HepG2 (cell line): ENCODE results near the gene PIAS1. TPM values are rescaled to one million over a fixed set of nuclear protein-coding genes. Genes with fewer than 3 reads are reported as not detected.

ENCODE experiments used
- ATAC-seq: fragments of 200-7000 bp; cut with Tn5 transposase; 3 replicates; pipeline ENCODE4 v1.9.1; 2020; ENCODE audit warnings: mild to moderate bottlenecking, moderate library complexity
- BruUV-seq: library from RNA; stranded (reverse); fragments of 400-500 nt; replicated peaks from 2 replicates; lab custom pipeline; 2021; lab: Mats Ljungman, UMichigan
- CTCF ChIA-PET: fragments of 300-600 bp; formaldehyde crosslinking; extraction: SDS; loops from one replicate; lab custom pipeline; 2021; ENCODE audit warnings: low total read pairs, inconsistent platforms, low intra/inter-chr PET ratio; lab: Yijun Ruan, JAX
- POLR2A ChIA-PET: fragments of 350-600 bp; sonication (Branson Sonifier 250); formaldehyde crosslinking; loops from one replicate; lab custom pipeline; 2020; ENCODE audit warnings: antibody characterized with exemption, inconsistent platforms; lab: Yijun Ruan, JAX
- DNase-seq: peaks from one replicate; pipeline ENCODE4 v3.0.0-alpha.2; 2015; ENCODE audit warnings: low spot score
- FAIRE-seq: peaks from 3 replicates; lab custom pipeline; 2011; peaks lifted over from hg19 to GRCh38; lab: Jason Lieb, UNC
- H2AFZ ChIP-seq: one replicate; pipeline ENCODE4 v1.6.1; 2011; ENCODE audit warnings: low read length, inconsistent platforms
- H3K27ac ChIP-seq: fragments of 300-600 bp; 3 replicates; pipeline ENCODE4 v1.8.0; 2011; ENCODE audit warnings: mixed run types, mild to moderate bottlenecking, mixed read lengths, low read length, inconsistent platforms; ENCODE audit not compliant: insufficient read depth; ENCODE audit errors: extremely low read length
- H3K27me3 ChIP-seq, 2 experiments: fragments of 200-600 bp in 1 of 2; 2 replicates in 1 of 2; 3 replicates in 1 of 2; pipeline versions ENCODE4 v1.6.0 to v1.8.0; 2011; ENCODE audit warnings: low read length in 2 of 2, mild to moderate bottlenecking in 2 of 2, moderate library complexity in 2 of 2, inconsistent platforms in 1 of 2; ENCODE audit not compliant: insufficient read depth in 2 of 2, control insufficient read depth in 1 of 2
- H3K36me3 ChIP-seq, 2 experiments: fragments of 200-600 bp in 1 of 2; replicated peaks in 1 of 2; 2 replicates in 1 of 2; 3 replicates in 1 of 2; pipeline versions ENCODE4 v1.5.1 to v1.8.0; 2011; ENCODE audit warnings: low read length in 2 of 2, inconsistent platforms in 1 of 2; ENCODE audit not compliant: insufficient read depth in 2 of 2, control insufficient read depth in 1 of 2
- H3K4me1 ChIP-seq: 2 replicates; pipeline ENCODE4 v1.5.1; 2012; ENCODE audit warnings: low read length, inconsistent platforms; ENCODE audit not compliant: insufficient read depth
- H3K4me2 ChIP-seq: 2 replicates; pipeline ENCODE4 v1.6.0; 2011; ENCODE audit warnings: low read depth, low read length, inconsistent platforms
- H3K4me3 ChIP-seq, 3 experiments: fragments of 200-600 bp in 1 of 3; sonication (generic), shearing (Covaris generic) in 1 of 3; replicated peaks in 1 of 3; 2 replicates each; pipeline ENCODE4 v1.5.1; 2011 to 2016; ENCODE audit warnings: low read length in 3 of 3, inconsistent platforms in 2 of 3, low read depth in 2 of 3, mild to moderate bottlenecking in 2 of 3, control low read depth in 1 of 3, mixed read lengths in 1 of 3; ENCODE audit not compliant: insufficient read depth in 1 of 3
- H3K79me2 ChIP-seq: one replicate; pipeline ENCODE4 v1.6.1; 2011; ENCODE audit warnings: low read length, inconsistent platforms; ENCODE audit not compliant: insufficient read depth
- H3K9ac ChIP-seq: 2 replicates; pipeline ENCODE4 v1.6.0; 2011; ENCODE audit warnings: mild to moderate bottlenecking, low read depth, low read length, inconsistent platforms; ENCODE audit not compliant: insufficient read depth
- H3K9me3 ChIP-seq: 2 replicates; pipeline ENCODE4 v1.5.1; 2012; ENCODE audit warnings: mild to moderate bottlenecking, low read length
- H4K20me1 ChIP-seq: 2 replicates; pipeline ENCODE4 v1.6.0; 2011; ENCODE audit warnings: inconsistent platforms, mild to moderate bottlenecking, low read length, moderate library complexity; ENCODE audit not compliant: insufficient read depth
- CCAR2 ChIP-seq: fragments of 200-400 bp; formaldehyde crosslinking; optimal IDR thresholded peaks from 2 replicates; pipeline ENCODE3; 2018; ENCODE audit warnings: low read depth, mild to moderate bottlenecking, low read length, moderate library complexity
- FOXC1 ChIP-seq: sonication (generic); formaldehyde crosslinking; IDR thresholded peaks from 2 replicates; pipeline ENCODE4 v1.8.0; 2022; ENCODE audit warnings: mild to moderate bottlenecking, missing genetic modification reagents, borderline replicate concordance
- GPN1 ChIP-seq: sonication (generic); formaldehyde crosslinking; IDR thresholded peaks from 2 replicates; pipeline ENCODE4 v1.5.1; 2020; ENCODE audit warnings: missing genetic modification reagents, borderline replicate concordance
- ZMYM4 ChIP-seq: sonication (generic); formaldehyde crosslinking; IDR thresholded peaks from 2 replicates; pipeline ENCODE4 v1.8.1; 2023; ENCODE audit warnings: mild to moderate bottlenecking, missing genetic modification reagents
- ZNF205 ChIP-seq: IDR thresholded peaks from 2 replicates; pipeline ENCODE4 v1.6.1; 2018; ENCODE audit warnings: missing biosample characterization, missing genetic modification reagents
- ZNF33A ChIP-seq: sonication (generic); formaldehyde crosslinking; IDR thresholded peaks from 2 replicates; pipeline ENCODE4 v1.5.1; 2020; ENCODE audit warnings: missing genetic modification reagents, mild to moderate bottlenecking, moderate library complexity, borderline replicate concordance
- ZSCAN25 ChIP-seq: sonication (generic); formaldehyde crosslinking; IDR thresholded peaks from 2 replicates; pipeline ENCODE4 v1.8.0; 2022; ENCODE audit warnings: mild to moderate bottlenecking, missing genetic modification reagents
- WGBS: methylation state at CpG from one replicate; pipeline ENCODE4 v1.1.6; 2017; ENCODE audit warnings: low lambda C conversion rate; 5-methylcytosine and 5-hydroxymethylcytosine counted together
- in situ Hi-C: cut with HindIII; loops from 2 replicates; pipeline ENCODE4 v1.10.0; 2017; ENCODE audit warnings: low pct_unique_long_range_greater_than_20kb; ENCODE audit not compliant: extremely low pct_ligation_motif_present
- intact Hi-C: fragments of 100-400 bp; cut with micrococcal nuclease; formaldehyde crosslinking; loops from one replicate; pipeline ENCODE4 v1.10.0; 2022; ENCODE audit not compliant: unreplicated experiment
- polyA plus RNA-seq, 8 experiments: library from polyadenylated mRNA; depleted of rRNA in 3 of 8; stranded (reverse) in 7 of 8; unstranded in 1 of 8; fragments of >200 nt; fragmentation: Illumina TruSeq in 4 of 8; extraction: Trizol in 4 of 8; gene quantifications; 2 replicates each; pipeline versions ENCODE4 v1.2.1 to v1.2.3, GENCODE V29; 2011 to 2016; ENCODE audit warnings: low read depth in 4 of 8, missing spikeins in 1 of 8, mixed read lengths in 1 of 8; ENCODE audit not compliant: insufficient read depth in 1 of 8
- total RNA-seq, 5 experiments: library from RNA; depleted of rRNA; stranded (reverse); fragments of >200 nt; fragmentation: Illumina TruSeq; extraction: Trizol; gene quantifications; 2 replicates each; pipeline ENCODE4 v1.2.3, GENCODE V29; 2016; ENCODE audit warnings: low read depth in 1 of 5
- TF ChIP-seq, protein P1 (sequence below), 2 experiments: IDR thresholded peaks; 2 replicates each; pipeline ENCODE4 v1.6.1; 2011 to 2012; ENCODE audit warnings: low read length in 2 of 2, borderline replicate concordance in 1 of 2, low read depth in 1 of 2, mild to moderate bottlenecking in 1 of 2, moderate library complexity in 1 of 2
- TF ChIP-seq, protein P2 (sequence below): sonication (generic); formaldehyde crosslinking; IDR thresholded peaks from 2 replicates; pipeline ENCODE4 v1.4.0; 2020; ENCODE audit warnings: missing genetic modification reagents

Gene PIAS1
- total and polyA plus RNA-seq, 2 of the 13 experiments (the other 11 are each of a cell fraction or from before 2014, with no cell fraction given) = 20.7 to 33.7 TPM

DNA sequence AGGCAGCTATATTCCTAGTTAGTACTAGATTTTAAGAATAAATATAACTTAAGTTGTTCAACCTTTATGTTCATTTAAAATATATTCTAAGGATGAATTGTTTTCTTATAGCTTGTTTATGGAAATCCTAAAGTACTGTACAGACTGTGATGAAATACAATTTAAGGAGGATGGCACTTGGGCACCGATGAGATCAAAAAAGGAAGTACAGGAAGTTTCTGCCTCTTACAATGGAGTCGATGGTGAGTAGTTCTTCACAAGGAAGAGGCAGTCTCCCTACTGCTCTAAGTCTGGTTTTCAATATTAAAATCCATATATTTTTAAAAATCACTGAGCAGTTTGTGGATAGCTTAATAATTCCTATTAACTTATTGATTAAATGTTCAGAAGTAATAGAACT, 121.4 kb downstream of the PIAS1 start:
- peaks cover 7 to 58% of the 10 kb centered on the region in 2 experiments for H3K36me3 ChIP-seq
- no peak overlapping the region for H2AFZ ChIP-seq
- ChIA-PET POLR2A (no interaction called here), CTCF (no interaction called here)
- no peaks in the 10 kb centered on the region for H3K4me1 ChIP-seq
- no peak overlapping the region for H3K27ac ChIP-seq
- intact Hi-C loops (no loop called here), in situ Hi-C loops (no loop called here)
- H4K20me1 ChIP-seq = no peaks in the 10 kb centered on the region
- DNase-seq = no peak
- TF ChIP-seq ZNF205 (no peak), ZMYM4 (CRISPR knock-in tag) (no peak), GPN1 (CRISPR knock-in tag) (no peak), FOXC1 (no peak), ZNF33A (no peak), ZSCAN25 (CRISPR knock-in tag) (no peak), CCAR2 (no peak)
- TF ChIP-seq, protein P1, sequence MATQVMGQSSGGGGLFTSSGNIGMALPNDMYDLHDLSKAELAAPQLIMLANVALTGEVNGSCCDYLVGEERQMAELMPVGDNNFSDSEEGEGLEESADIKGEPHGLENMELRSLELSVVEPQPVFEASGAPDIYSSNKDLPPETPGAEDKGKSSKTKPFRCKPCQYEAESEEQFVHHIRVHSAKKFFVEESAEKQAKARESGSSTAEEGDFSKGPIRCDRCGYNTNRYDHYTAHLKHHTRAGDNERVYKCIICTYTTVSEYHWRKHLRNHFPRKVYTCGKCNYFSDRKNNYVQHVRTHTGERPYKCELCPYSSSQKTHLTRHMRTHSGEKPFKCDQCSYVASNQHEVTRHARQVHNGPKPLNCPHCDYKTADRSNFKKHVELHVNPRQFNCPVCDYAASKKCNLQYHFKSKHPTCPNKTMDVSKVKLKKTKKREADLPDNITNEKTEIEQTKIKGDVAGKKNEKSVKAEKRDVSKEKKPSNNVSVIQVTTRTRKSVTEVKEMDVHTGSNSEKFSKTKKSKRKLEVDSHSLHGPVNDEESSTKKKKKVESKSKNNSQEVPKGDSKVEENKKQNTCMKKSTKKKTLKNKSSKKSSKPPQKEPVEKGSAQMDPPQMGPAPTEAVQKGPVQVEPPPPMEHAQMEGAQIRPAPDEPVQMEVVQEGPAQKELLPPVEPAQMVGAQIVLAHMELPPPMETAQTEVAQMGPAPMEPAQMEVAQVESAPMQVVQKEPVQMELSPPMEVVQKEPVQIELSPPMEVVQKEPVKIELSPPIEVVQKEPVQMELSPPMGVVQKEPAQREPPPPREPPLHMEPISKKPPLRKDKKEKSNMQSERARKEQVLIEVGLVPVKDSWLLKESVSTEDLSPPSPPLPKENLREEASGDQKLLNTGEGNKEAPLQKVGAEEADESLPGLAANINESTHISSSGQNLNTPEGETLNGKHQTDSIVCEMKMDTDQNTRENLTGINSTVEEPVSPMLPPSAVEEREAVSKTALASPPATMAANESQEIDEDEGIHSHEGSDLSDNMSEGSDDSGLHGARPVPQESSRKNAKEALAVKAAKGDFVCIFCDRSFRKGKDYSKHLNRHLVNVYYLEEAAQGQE (IDR thresholded peaks at IDR 0.05; ENCODE audit: borderline replicate concordance in 1 of 2, low read depth in 1 of 2, low read length in 2 of 2) = no peak
- TF ChIP-seq, protein P2, sequence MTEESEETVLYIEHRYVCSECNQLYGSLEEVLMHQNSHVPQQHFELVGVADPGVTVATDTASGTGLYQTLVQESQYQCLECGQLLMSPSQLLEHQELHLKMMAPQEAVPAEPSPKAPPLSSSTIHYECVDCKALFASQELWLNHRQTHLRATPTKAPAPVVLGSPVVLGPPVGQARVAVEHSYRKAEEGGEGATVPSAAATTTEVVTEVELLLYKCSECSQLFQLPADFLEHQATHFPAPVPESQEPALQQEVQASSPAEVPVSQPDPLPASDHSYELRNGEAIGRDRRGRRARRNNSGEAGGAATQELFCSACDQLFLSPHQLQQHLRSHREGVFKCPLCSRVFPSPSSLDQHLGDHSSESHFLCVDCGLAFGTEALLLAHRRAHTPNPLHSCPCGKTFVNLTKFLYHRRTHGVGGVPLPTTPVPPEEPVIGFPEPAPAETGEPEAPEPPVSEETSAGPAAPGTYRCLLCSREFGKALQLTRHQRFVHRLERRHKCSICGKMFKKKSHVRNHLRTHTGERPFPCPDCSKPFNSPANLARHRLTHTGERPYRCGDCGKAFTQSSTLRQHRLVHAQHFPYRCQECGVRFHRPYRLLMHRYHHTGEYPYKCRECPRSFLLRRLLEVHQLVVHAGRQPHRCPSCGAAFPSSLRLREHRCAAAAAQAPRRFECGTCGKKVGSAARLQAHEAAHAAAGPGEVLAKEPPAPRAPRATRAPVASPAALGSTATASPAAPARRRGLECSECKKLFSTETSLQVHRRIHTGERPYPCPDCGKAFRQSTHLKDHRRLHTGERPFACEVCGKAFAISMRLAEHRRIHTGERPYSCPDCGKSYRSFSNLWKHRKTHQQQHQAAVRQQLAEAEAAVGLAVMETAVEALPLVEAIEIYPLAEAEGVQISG (CRISPR knock-in tag) = no peak
- H3K9ac ChIP-seq = no peak overlapping the region
- no peak overlapping the region for H3K4me2 ChIP-seq
- no peaks in the 10 kb centered on the region; a peak in 1 of 5 replicates for H3K27me3 ChIP-seq
- H3K79me2 ChIP-seq = no peaks in the 10 kb centered on the region
- no peak overlapping the region for H3K4me3 ChIP-seq
- no peak for ATAC-seq
- BruUV-seq = no TSS peak
- 98% methylated on average over 2 of the region's 2 CpGs for WGBS
- H3K9me3 ChIP-seq = no peaks in the 10 kb centered on the region
- no peak for FAIRE-seq
